RWPE2 (cell line): ENCODE measurements around the gene TMEM248.

Experiments
- ATAC-seq: fragments of 200-7000 bp; cut with Tn5 transposase; 3 replicates; pipeline ENCODE4 v1.9.1; 2021; ENCODE audit warnings: low read depth
- DNase-seq: peaks from one replicate; pipeline ENCODE4 v3.0.0-alpha.2; 2020; ENCODE audit warnings: low spot score
- H3K27ac ChIP-seq: fragments of 450-650 bp; 2 replicates; pipeline ENCODE4 v1.5.1; 2017; ENCODE audit warnings: mild to moderate bottlenecking; ENCODE audit not compliant: poor library complexity, severe bottlenecking
- H3K27me3 ChIP-seq: fragments of 250-450 bp; sonication (Bioruptor Pico); 2 replicates; pipeline ENCODE4 v1.5.1; 2021; ENCODE audit warnings: mild to moderate bottlenecking, moderate library complexity; ENCODE audit not compliant: insufficient read depth, poor library complexity, severe bottlenecking
- H3K36me3 ChIP-seq: fragments of 250-450 bp; sonication (Bioruptor Pico); 2 replicates; pipeline ENCODE4 v1.5.1; 2020; ENCODE audit warnings: low read depth, mild to moderate bottlenecking, moderate library complexity
- H3K4me1 ChIP-seq: fragments of 250-450 bp; sonication (Bioruptor Pico); 2 replicates; pipeline ENCODE4 v1.5.1; 2021; ENCODE audit warnings: mild to moderate bottlenecking, moderate library complexity; ENCODE audit not compliant: insufficient read depth, poor library complexity, severe bottlenecking
- H3K4me3 ChIP-seq: fragments of 250-450 bp; sonication (Bioruptor Pico); 2 replicates; pipeline ENCODE4 v1.5.1; 2021; ENCODE audit warnings: mild to moderate bottlenecking, moderate library complexity; ENCODE audit not compliant: severe bottlenecking
- H3K9me3 ChIP-seq: fragments of 250-450 bp; sonication (Bioruptor Pico); 2 replicates; pipeline ENCODE4 v1.5.1; 2021; ENCODE audit warnings: mild to moderate bottlenecking, moderate library complexity; ENCODE audit not compliant: severe bottlenecking
- TF ChIP-seq, protein P1 (sequence below): fragments of 450-650 bp; IDR thresholded peaks from one replicate; pipeline ENCODE4 v1.5.1; 2017; ENCODE audit warnings: mild to moderate bottlenecking, moderate library complexity; ENCODE audit not compliant: poor library complexity, severe bottlenecking

Gene TMEM248

DNA sequence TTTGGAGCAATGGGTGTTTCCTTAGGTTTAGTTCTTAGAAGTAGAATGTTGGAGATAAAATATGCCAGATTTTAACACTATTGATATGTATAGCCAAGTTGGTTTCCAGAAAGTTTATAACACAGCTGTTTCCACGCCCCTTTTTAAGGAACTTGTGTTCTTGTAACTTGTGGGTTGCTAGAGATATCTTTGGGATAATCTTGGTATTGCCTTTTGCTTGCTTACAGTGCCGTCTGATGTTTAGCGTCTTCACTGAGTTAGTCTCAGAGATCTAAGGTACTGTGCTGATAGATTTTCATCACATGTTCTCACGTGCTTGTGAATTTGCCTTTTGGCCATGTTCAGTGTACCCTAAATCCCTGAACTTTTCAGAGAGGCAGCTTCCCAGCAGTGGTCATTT is 12.4 kb downstream of the TMEM248 start:
- TF ChIP-seq, protein P1, sequence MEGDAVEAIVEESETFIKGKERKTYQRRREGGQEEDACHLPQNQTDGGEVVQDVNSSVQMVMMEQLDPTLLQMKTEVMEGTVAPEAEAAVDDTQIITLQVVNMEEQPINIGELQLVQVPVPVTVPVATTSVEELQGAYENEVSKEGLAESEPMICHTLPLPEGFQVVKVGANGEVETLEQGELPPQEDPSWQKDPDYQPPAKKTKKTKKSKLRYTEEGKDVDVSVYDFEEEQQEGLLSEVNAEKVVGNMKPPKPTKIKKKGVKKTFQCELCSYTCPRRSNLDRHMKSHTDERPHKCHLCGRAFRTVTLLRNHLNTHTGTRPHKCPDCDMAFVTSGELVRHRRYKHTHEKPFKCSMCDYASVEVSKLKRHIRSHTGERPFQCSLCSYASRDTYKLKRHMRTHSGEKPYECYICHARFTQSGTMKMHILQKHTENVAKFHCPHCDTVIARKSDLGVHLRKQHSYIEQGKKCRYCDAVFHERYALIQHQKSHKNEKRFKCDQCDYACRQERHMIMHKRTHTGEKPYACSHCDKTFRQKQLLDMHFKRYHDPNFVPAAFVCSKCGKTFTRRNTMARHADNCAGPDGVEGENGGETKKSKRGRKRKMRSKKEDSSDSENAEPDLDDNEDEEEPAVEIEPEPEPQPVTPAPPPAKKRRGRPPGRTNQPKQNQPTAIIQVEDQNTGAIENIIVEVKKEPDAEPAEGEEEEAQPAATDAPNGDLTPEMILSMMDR, result no peak
- H3K4me1 ChIP-seq, result no peaks in the 10 kb centered on the region
- H3K27ac ChIP-seq, result no peak overlapping the region
- no peaks in the 10 kb centered on the region for H3K9me3 ChIP-seq
- no peak overlapping the region for H3K4me3 ChIP-seq
- 0 out of 2 replicates have a peak, but pooled peaks cover 8% of the 10 kb centered on the region for H3K36me3 ChIP-seq
- H3K27me3 ChIP-seq, result no peaks in the 10 kb centered on the region
- ATAC-seq, result no peak
- no peak for DNase-seq

DNA sequence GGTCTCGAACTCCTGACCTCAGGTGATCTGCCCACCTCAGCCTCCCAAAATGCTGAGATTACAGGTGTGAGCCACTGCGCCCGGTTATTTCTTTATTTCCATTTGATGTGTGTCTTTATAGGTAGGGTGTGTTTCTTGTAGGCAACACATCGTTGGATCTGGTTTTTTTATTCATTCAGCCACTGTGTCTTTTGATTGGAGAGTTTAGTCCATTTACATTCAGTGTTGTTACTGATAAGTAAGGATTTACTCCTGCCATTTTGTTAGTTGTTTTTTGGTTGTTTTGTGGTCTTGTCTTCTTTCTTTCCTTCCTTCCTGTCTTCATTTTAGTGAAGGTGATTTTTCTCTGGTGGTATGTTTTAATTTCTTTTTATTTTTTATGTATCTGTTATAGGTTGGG is 16.9 kb downstream of the TMEM248 start:
- Histone ChIP-seq H3K4me3 (no peak overlapping the region), H3K27ac (no peak overlapping the region), H3K27me3 (no peaks in the 10 kb centered on the region), H3K36me3 (peaks cover 27% of the 10 kb centered on the region), H3K4me1 (no peaks in the 10 kb centered on the region), H3K9me3 (no peaks in the 10 kb centered on the region)
- ATAC-seq (no peak), DNase-seq (no peak)
- TF ChIP-seq, protein P1, result no peak

DNA sequence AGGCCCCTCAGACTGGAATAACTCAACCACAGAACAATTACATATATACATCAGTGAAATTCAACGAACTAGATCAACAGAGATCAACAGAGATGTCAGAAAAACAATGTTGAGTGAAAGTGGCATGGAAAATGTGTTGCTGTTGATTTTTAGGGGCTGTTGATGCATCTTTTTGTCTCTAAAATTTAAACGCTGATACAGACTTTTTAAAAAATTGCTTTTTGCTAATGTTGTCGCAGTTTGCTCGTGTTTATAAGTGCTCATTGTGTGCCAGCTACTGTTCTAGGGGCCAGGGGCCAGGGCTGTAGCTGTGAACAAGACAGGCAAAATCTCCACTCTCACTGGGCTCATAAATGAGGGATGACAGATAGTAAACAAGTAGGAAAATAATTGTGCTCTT is 18.3 kb downstream of the TMEM248 start:
- no peak for ATAC-seq
- H3K9me3 ChIP-seq, result no peaks in the 10 kb centered on the region
- peaks cover 36% of the 10 kb centered on the region for H3K36me3 ChIP-seq
- no peaks in the 10 kb centered on the region for H3K27me3 ChIP-seq
- no peaks in the 10 kb centered on the region for H3K4me1 ChIP-seq
- no peak for DNase-seq
- no peak overlapping the region for H3K27ac ChIP-seq
- H3K4me3 ChIP-seq, result no peak overlapping the region
- TF ChIP-seq, protein P1, result no peak

DNA sequence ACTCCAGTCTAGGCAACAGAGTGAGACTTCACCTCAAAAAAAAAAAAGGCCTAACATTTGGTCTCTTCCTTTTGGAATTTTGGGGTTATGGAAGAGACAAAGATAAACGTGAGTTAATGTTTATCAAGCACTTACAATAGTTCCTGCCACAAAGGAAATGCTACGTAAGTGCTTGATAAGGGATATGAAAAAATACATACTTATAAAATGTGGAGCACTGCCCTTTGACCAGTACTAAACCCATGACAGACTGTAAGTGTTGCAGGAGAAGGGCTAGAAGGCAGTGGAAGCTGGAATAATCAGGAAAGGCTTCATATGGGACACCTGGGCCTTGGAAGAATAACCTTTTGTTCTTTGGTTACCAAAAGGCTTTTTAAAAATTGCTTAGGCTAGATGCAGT is 25.5 kb downstream of the TMEM248 start:
- DNase-seq (no peak), ATAC-seq (no peak)
- TF ChIP-seq, protein P1, result no peak
- Histone ChIP-seq H3K9me3 (no peaks in the 10 kb centered on the region), H3K4me3 (no peak overlapping the region), H3K27me3 (no peaks in the 10 kb centered on the region), H3K4me1 (no peaks in the 10 kb centered on the region), H3K36me3 (peaks cover 82% of the 10 kb centered on the region), H3K27ac (no peak overlapping the region)

DNA sequence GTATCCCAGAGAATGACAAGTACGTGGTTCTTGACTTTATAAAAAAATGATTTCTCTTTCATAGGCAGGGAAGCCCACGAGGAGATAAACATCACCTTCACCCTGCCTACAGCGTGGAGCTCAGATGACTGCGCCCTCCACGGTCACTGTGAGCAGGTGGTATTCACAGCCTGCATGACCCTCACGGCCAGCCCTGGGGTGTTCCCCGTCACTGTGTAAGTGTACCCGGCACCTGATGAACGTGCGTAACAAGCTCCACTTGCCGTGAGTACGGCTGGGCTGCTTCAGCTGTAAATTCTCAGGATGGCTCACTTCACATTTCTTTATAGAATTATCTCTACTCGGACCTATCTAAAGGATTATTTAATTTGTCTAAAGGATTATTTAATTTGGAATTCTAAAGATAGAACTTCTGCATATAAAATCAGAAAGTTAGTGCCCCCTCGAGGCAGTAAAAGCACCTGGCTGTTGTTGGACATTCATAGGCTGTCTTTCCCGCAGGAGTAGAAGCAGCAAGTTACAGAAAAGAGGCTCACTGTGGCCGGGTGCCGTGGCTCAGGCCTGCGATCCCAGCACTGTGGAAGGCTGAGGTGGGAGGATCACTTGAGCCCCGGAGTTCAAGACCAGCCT is 27.6 kb downstream of the TMEM248 start:
- ATAC-seq (no peak), DNase-seq (no peak)
- TF ChIP-seq, protein P1, result no peak
- Histone ChIP-seq H3K27ac (no peak overlapping the region), H3K9me3 (no peaks in the 10 kb centered on the region), H3K4me1 (peaks cover 14% of the 10 kb centered on the region), H3K4me3 (no peak overlapping the region), H3K27me3 (no peaks in the 10 kb centered on the region), H3K36me3 (peaks cover 82% of the 10 kb centered on the region)
